SK-N-SH (cell line): ENCODE results near the gene BABAM2. TPM values are rescaled to one million over a fixed set of nuclear protein-coding genes. Genes with fewer than 3 reads are reported as not detected.

Experiments used
- CTCF ChIA-PET: fragments of 300-600, 350-600 bp; formaldehyde crosslinking; extraction: SDS; loops from one replicate; lab custom pipeline; 2021; lab: Yijun Ruan, JAX
- POLR2A ChIA-PET: fragments of 350-600 bp; sonication (Branson Sonifier 250); formaldehyde crosslinking; extraction: SDS; loops from one replicate; lab custom pipeline; 2020; ENCODE audit warnings: antibody characterized with exemption, inconsistent platforms; lab: Yijun Ruan, JAX
- DNase-seq: peaks from one replicate; pipeline ENCODE4 v3.0.0; 2012
- H2AFZ ChIP-seq: fragments of 200-600 bp; sonication (generic); 2 replicates; pipeline ENCODE4 v1.8.1; 2016; ENCODE audit warnings: antibody characterized with exemption, mild to moderate bottlenecking, low read depth
- H3F3A ChIP-seq: fragments of 200-600 bp; sonication (generic); replicated peaks from 2 replicates; pipeline ENCODE3; 2016; ENCODE audit warnings: antibody characterized with exemption, mild to moderate bottlenecking; ENCODE audit not compliant: insufficient read depth
- H3K27ac ChIP-seq, 2 experiments: fragments of 200-500 bp in 1 of 2; fragments of 200-600 bp in 1 of 2; sonication (Bioruptor generic) in 1 of 2; sonication (generic), shearing (Covaris generic) in 1 of 2; 2 replicates each; pipeline versions ENCODE4 v1.5.1 to v1.6.1; 2014 to 2016; ENCODE audit warnings: low read depth in 2 of 2, inconsistent platforms in 1 of 2, low read length in 1 of 2, mild to moderate bottlenecking in 1 of 2, mixed read lengths in 1 of 2
- H3K27me3 ChIP-seq: fragments of 200-600 bp; sonication (generic), shearing (Covaris generic); 2 replicates; pipeline ENCODE4 v1.6.1; 2016; ENCODE audit warnings: mixed run types; ENCODE audit not compliant: insufficient read depth
- H3K36me3 ChIP-seq, 2 experiments: fragments of 200-500 bp in 1 of 2; fragments of 200-600 bp in 1 of 2; sonication (Bioruptor generic) in 1 of 2; sonication (generic) in 1 of 2; replicated peaks in 1 of 2; 2 replicates each; pipeline versions ENCODE3 to v1.5.1; 2014 to 2016; ENCODE audit warnings: low read length in 1 of 2, mild to moderate bottlenecking in 1 of 2; ENCODE audit not compliant: insufficient read depth in 2 of 2, control insufficient read depth in 1 of 2
- H3K4me1 ChIP-seq, 2 experiments: fragments of 200-500 bp in 1 of 2; fragments of 200-600 bp in 1 of 2; sonication (Bioruptor generic) in 1 of 2; sonication (generic), shearing (Covaris generic) in 1 of 2; 2 replicates each; pipeline versions ENCODE4 v1.5.1 to v1.6.1; 2014 to 2016; ENCODE audit warnings: low read depth in 1 of 2, low read length in 1 of 2, mixed run types in 1 of 2; ENCODE audit not compliant: insufficient read depth in 2 of 2, control insufficient read depth in 1 of 2
- H3K4me2 ChIP-seq: fragments of 200-600 bp; sonication (generic), shearing (Covaris generic); 2 replicates; pipeline ENCODE4 v1.6.1; 2017; ENCODE audit warnings: mixed run types
- H3K4me3 ChIP-seq, 2 experiments: fragments of 200-500 bp in 1 of 2; fragments of 200-600 bp in 1 of 2; sonication (Bioruptor generic) in 1 of 2; sonication (generic), shearing (Covaris generic) in 1 of 2; 2 replicates each; pipeline versions ENCODE4 v1.5.1 to v1.8.1; 2014 to 2016; ENCODE audit warnings: low read depth in 2 of 2, inconsistent platforms in 1 of 2, low read length in 1 of 2, mild to moderate bottlenecking in 1 of 2, mixed read lengths in 1 of 2, moderate library complexity in 1 of 2
- H3K79me2 ChIP-seq: fragments of 200-600 bp; sonication (generic); 2 replicates; pipeline ENCODE4 v1.8.1; 2017; ENCODE audit warnings: mild to moderate bottlenecking; ENCODE audit not compliant: insufficient read depth
- H3K9ac ChIP-seq: fragments of 200-600 bp; sonication (generic); 2 replicates; pipeline ENCODE4 v1.6.1; 2017; ENCODE audit warnings: mixed run types
- H3K9me2 ChIP-seq: fragments of 200-600 bp; sonication (generic); 2 replicates; pipeline ENCODE4 v1.6.1; 2017; ENCODE audit warnings: mixed run types
- H3K9me3 ChIP-seq: fragments of 200-600 bp; sonication (generic); 2 replicates; pipeline ENCODE4 v1.6.1; 2017; ENCODE audit warnings: mixed run types, mild to moderate bottlenecking, moderate library complexity
- H4K20me1 ChIP-seq: fragments of 200-600 bp; sonication (generic); 2 replicates; pipeline ENCODE4 v1.6.1; 2017; ENCODE audit warnings: mild to moderate bottlenecking, mixed run types; ENCODE audit not compliant: insufficient read depth
- CHD2 ChIP-seq: fragments of 150-350 bp; IDR thresholded peaks from 2 replicates; pipeline ENCODE4 v1.6.1; 2018; ENCODE audit warnings: low read length; ENCODE audit not compliant: partially characterized antibody
- ELF1 ChIP-seq: IDR thresholded peaks from 2 replicates; pipeline ENCODE4 v1.4.0; 2012
- FOXM1 ChIP-seq: IDR thresholded peaks from 2 replicates; pipeline ENCODE4 v1.4.0; 2012; ENCODE audit warnings: low read depth, mild to moderate bottlenecking
- GATA2 ChIP-seq: sonication (generic); formaldehyde crosslinking; IDR thresholded peaks from 2 replicates; pipeline ENCODE4 v1.5.0; 2020; ENCODE audit warnings: mild to moderate bottlenecking, missing genetic modification reagents
- NRF1 ChIP-seq: IDR thresholded peaks from 2 replicates; pipeline ENCODE4 v1.6.1; 2012; ENCODE audit warnings: low read depth, mild to moderate bottlenecking, low read length
- POLR2AphosphoS5 ChIP-seq: IDR thresholded peaks from 2 replicates; pipeline ENCODE4 v1.6.1; 2012; ENCODE audit warnings: low read depth, low read length
- RAD21 ChIP-seq: IDR thresholded peaks from 2 replicates; pipeline ENCODE4 v1.6.1; 2012; ENCODE audit warnings: mild to moderate bottlenecking, low read length
- RFX5 ChIP-seq: IDR thresholded peaks from 2 replicates; pipeline ENCODE4 v1.6.1; 2012; ENCODE audit warnings: mild to moderate bottlenecking, improper control_type of control experiment, low read length
- RXRA ChIP-seq: IDR thresholded peaks from 2 replicates; pipeline ENCODE4 v1.4.0; 2012; ENCODE audit warnings: low read depth, mild to moderate bottlenecking, borderline replicate concordance
- SMC3 ChIP-seq: IDR thresholded peaks from 2 replicates; pipeline ENCODE4 v1.6.1; 2012; ENCODE audit warnings: low read depth, low read length, improper control_type of control experiment
- TCF12 ChIP-seq: IDR thresholded peaks from 2 replicates; pipeline ENCODE4 v1.4.0; 2012
- USF1 ChIP-seq: IDR thresholded peaks from 2 replicates; pipeline ENCODE4 v1.4.0; 2012; ENCODE audit warnings: low read depth, borderline replicate concordance
- WGBS: methylation state at CpG from one replicate; pipeline ENCODE4 v1.1.6; 2017; ENCODE audit warnings: low lambda C conversion rate; 5-methylcytosine and 5-hydroxymethylcytosine counted together
- polyA plus RNA-seq, 3 experiments: library from polyadenylated mRNA; depleted of rRNA; stranded (reverse); fragments of >200 nt; gene quantifications; 2 replicates each; pipeline ENCODE4 v1.2.3, GENCODE V29; 2012
- TF ChIP-seq, protein P1 (sequence below): fragments of 150-350 bp; IDR thresholded peaks from 2 replicates; pipeline ENCODE4 v1.6.1; 2016; ENCODE audit warnings: mild to moderate bottlenecking, low read depth, low read length
- TF ChIP-seq, protein P2 (sequence below): fragments of 150-350 bp; IDR thresholded peaks from 2 replicates; pipeline ENCODE4 v1.6.1; 2017; ENCODE audit warnings: antibody characterized with exemption, low read length, low read depth, borderline replicate concordance
- TF ChIP-seq, protein P3 (sequence below): IDR thresholded peaks from 2 replicates; pipeline ENCODE4; 2012

The BABAM2 gene
- polyA plus RNA-seq, 1 of the 3 experiments (the other 2 are of a cell fraction), result 34.0 TPM

- Histone ChIP-seq H3K27ac (no peak overlapping the region), H3K4me3 (no peak overlapping the region), H3K36me3 (no peaks in the 10 kb centered on the region), H3K9me3 (no peaks in the 10 kb centered on the region), H3K79me2 (no peaks in the 10 kb centered on the region), H3K27me3 (no peaks in the 10 kb centered on the region), H3K4me1 (peaks cover 13 to 42% of the 10 kb centered on the region in 2 experiments; a peak in 3 of 4 replicates), H3F3A (peaks cover 11% of the 10 kb centered on the region), H3K9me2 (no peaks in the 10 kb centered on the region), H4K20me1 (no peaks in the 10 kb centered on the region), H3K4me2 (no peak overlapping the region), H2AFZ (no peak overlapping the region), H3K9ac (no peak overlapping the region)
- 98% methylated on average over 7 of the region's 7 CpGs for WGBS
- ChIA-PET POLR2A (no interaction called here), CTCF (interaction anchor here (0.5 to 1.3 kb wide), 3 partner anchors 16 to 295 kb away, joined by 3 to 4 read pairs (median 3); no protein-coding TSS in a partner anchor)
- TF ChIP-seq, protein P1, sequence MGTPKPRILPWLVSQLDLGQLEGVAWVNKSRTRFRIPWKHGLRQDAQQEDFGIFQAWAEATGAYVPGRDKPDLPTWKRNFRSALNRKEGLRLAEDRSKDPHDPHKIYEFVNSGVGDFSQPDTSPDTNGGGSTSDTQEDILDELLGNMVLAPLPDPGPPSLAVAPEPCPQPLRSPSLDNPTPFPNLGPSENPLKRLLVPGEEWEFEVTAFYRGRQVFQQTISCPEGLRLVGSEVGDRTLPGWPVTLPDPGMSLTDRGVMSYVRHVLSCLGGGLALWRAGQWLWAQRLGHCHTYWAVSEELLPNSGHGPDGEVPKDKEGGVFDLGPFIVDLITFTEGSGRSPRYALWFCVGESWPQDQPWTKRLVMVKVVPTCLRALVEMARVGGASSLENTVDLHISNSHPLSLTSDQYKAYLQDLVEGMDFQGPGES, result no peak
- TF ChIP-seq USF1 (no peak), FOXM1 (no peak), ELF1 (no peak), SMC3 (no peak), RAD21 (no peak), RXRA (no peak), RFX5 (no peak), GATA2 (CRISPR knock-in tag) (no peak), POLR2AphosphoS5 (no peak), CHD2 (no peak), NRF1 (no peak), TCF12 (no peak)
- TF ChIP-seq, protein P2, sequence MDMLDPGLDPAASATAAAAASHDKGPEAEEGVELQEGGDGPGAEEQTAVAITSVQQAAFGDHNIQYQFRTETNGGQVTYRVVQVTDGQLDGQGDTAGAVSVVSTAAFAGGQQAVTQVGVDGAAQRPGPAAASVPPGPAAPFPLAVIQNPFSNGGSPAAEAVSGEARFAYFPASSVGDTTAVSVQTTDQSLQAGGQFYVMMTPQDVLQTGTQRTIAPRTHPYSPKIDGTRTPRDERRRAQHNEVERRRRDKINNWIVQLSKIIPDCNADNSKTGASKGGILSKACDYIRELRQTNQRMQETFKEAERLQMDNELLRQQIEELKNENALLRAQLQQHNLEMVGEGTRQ, result no peak
- TF ChIP-seq, protein P3, sequence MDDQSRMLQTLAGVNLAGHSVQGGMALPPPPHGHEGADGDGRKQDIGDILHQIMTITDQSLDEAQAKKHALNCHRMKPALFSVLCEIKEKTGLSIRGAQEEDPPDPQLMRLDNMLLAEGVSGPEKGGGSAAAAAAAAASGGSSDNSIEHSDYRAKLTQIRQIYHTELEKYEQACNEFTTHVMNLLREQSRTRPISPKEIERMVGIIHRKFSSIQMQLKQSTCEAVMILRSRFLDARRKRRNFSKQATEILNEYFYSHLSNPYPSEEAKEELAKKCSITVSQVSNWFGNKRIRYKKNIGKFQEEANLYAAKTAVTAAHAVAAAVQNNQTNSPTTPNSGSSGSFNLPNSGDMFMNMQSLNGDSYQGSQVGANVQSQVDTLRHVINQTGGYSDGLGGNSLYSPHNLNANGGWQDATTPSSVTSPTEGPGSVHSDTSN, result no peak
- no peak for DNase-seq
Observed at GRCh38 chr2:28338831-28339321, 448.3 kb downstream of the BABAM2 start.
